Mesothelial cell of epicardium (in vitro differentiated cells): Measurements from ENCODE around the gene GON4L. TPM values are rescaled to one million over a fixed set of nuclear protein-coding genes. Genes with fewer than 3 reads are reported as not detected.
A peak's percentile ranks its signal among the peaks of the same experiment; 100 is the strongest.
"Not testable (repeated sequence)": the region's sequence is repeated elsewhere in the genome, so short reads cannot be mapped to it uniquely, and the experiment has no call there.

Experiments
- DNase-seq, 2 experiments: peaks; one replicate each; pipeline ENCODE4 v3.0.0; 2021; ENCODE audit warnings: low spot score in 2 of 2; ENCODE audit not compliant: unreplicated experiment in 2 of 2
- H3K27ac Mint-ChIP-seq: 2 replicates; pipeline ENCODE4 v1.8.0; 2021; ENCODE audit warnings: mixed read lengths
- H3K27me3 Mint-ChIP-seq: 2 replicates; pipeline ENCODE4 v1.8.0; 2021; ENCODE audit warnings: low read depth, mixed read lengths
- H3K36me3 Mint-ChIP-seq: 2 replicates; pipeline ENCODE4 v1.8.0; 2021; ENCODE audit warnings: mixed read lengths
- H3K4me1 Mint-ChIP-seq: 2 replicates; pipeline ENCODE4 v1.8.0; 2021; ENCODE audit warnings: mixed read lengths
- H3K4me3 Mint-ChIP-seq: 2 replicates; pipeline ENCODE4 v1.8.0; 2021; ENCODE audit warnings: mild to moderate bottlenecking, moderate library complexity, mixed read lengths
- H3K9me3 Mint-ChIP-seq: 2 replicates; pipeline ENCODE4 v1.8.0; 2021; ENCODE audit warnings: mixed read lengths
- total RNA-seq: library from RNA; stranded (reverse); gene quantifications from 3 replicates; pipeline ENCODE4 v1.2.1, GENCODE V29; 2021
- TF ChIP-seq, protein P1 (sequence below): fragments of 200-600 bp; sonication (generic); IDR thresholded peaks from one replicate; pipeline ENCODE4 v1.5.0; 2021; ENCODE audit warnings: antibody characterized with exemption; ENCODE audit not compliant: unreplicated experiment

The GON4L gene
- total RNA-seq, 1 donor from 2014 or later = 70.1 TPM

- Mint-ChIP-seq H3K9me3 (no peaks in the 10 kb centered on the region), H3K27me3 (no peaks in the 10 kb centered on the region), H3K4me3 (no peak overlapping the region), H3K27ac (no peak overlapping the region), H3K36me3 (peaks cover 17% of the 10 kb centered on the region), H3K4me1 (peaks cover 3% of the 10 kb centered on the region)
- TF ChIP-seq, protein P1, sequence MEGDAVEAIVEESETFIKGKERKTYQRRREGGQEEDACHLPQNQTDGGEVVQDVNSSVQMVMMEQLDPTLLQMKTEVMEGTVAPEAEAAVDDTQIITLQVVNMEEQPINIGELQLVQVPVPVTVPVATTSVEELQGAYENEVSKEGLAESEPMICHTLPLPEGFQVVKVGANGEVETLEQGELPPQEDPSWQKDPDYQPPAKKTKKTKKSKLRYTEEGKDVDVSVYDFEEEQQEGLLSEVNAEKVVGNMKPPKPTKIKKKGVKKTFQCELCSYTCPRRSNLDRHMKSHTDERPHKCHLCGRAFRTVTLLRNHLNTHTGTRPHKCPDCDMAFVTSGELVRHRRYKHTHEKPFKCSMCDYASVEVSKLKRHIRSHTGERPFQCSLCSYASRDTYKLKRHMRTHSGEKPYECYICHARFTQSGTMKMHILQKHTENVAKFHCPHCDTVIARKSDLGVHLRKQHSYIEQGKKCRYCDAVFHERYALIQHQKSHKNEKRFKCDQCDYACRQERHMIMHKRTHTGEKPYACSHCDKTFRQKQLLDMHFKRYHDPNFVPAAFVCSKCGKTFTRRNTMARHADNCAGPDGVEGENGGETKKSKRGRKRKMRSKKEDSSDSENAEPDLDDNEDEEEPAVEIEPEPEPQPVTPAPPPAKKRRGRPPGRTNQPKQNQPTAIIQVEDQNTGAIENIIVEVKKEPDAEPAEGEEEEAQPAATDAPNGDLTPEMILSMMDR = no peak
- no peak for DNase-seq
Measured at GRCh38 chr1:155898888-155899287, 41.9 kb upstream of the GON4L start.

DNA sequence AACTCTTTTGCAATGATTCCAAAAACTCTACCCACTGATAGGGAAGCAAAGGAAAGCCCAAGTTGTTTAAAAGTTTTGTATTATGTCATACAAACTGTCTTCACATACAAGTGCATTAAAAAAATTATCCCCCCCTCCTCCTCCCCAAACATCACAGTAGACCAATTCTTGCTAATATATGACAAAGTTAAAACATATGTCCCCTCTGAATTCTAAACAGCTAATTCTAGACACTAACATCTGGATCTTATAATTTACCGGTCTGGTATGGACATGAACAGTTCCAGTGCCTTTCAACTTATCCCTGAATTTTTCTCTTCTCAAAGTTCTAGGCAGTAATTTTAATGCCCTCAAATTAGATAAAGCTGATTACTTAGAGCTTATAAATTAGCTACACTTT is 40.7 kb upstream of the GON4L start:
- peaks cover 17% of the 10 kb centered on the region for H3K36me3 Mint-ChIP-seq
- no peaks in the 10 kb centered on the region for H3K27me3 Mint-ChIP-seq
- no peak overlapping the region for H3K4me3 Mint-ChIP-seq
- no peak for DNase-seq
- peaks cover 14% of the 10 kb centered on the region for H3K4me1 Mint-ChIP-seq
- no peaks in the 10 kb centered on the region for H3K9me3 Mint-ChIP-seq
- TF ChIP-seq, protein P1 = no peak
- H3K27ac Mint-ChIP-seq = peak overlapping the region; percentile 23

- not testable (repeated sequence) for H3K9me3 Mint-ChIP-seq, DNase-seq, H3K4me3 Mint-ChIP-seq, H3K27ac Mint-ChIP-seq, H3K27me3 Mint-ChIP-seq
- Mint-ChIP-seq H3K4me1 (peaks cover 17% of the 10 kb centered on the region), H3K36me3 (peaks cover 15% of the 10 kb centered on the region)
Measured at GRCh38 chr1:155896476-155896875, 39.5 kb upstream of the GON4L start.

- not testable (repeated sequence) for H3K9me3 Mint-ChIP-seq, H3K27ac Mint-ChIP-seq, H3K27me3 Mint-ChIP-seq, H3K4me3 Mint-ChIP-seq, DNase-seq
- Mint-ChIP-seq H3K36me3 (peaks cover 15% of the 10 kb centered on the region), H3K4me1 (peaks cover 17% of the 10 kb centered on the region)
Measured at GRCh38 chr1:155895617-155896016, 38.6 kb upstream of the GON4L start.

DNA sequence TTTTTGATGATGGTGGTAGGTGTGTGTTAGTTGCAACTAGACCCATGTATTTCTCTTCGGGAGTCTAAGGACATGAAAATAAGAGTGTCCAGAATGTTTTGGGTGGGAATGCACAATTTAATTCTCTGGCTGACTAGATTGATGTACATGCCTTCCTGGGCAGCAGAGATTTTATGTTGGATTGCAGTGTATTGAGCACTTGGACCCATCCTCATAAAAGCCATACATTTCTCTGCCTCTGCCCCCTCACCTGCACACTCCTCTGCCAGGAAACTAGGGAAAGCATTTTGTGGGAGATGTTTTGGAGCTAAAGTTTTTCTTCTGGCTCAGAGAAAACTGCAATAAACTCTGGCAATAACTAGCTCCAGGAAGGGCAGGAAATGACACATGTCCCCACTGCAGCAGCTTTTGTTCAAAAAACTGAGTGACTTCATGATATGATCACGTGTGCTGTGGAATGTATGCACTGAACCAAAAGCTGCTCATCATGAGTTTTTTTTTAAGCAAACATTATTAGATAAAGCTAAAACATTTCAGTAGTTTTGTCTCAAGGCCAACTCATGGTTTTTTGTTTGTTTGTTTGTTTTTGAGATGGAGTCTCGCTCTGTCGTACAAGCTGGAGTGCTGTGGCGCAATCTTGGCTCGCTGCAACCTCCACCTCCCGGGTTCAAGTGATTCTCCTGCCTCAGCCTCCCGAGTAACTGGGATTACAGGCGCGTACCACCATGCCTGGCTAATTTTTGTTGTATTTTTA is 36.6 kb upstream of the GON4L start:
- Mint-ChIP-seq H3K36me3 (peaks cover 7% of the 10 kb centered on the region), H3K9me3 (no peaks in the 10 kb centered on the region), H3K27ac (peak overlapping the region; percentile 23), H3K4me3 (no peak overlapping the region), H3K4me1 (peaks cover 14% of the 10 kb centered on the region), H3K27me3 (no peaks in the 10 kb centered on the region)
- TF ChIP-seq, protein P1 = no peak
- no peak for DNase-seq

DNA sequence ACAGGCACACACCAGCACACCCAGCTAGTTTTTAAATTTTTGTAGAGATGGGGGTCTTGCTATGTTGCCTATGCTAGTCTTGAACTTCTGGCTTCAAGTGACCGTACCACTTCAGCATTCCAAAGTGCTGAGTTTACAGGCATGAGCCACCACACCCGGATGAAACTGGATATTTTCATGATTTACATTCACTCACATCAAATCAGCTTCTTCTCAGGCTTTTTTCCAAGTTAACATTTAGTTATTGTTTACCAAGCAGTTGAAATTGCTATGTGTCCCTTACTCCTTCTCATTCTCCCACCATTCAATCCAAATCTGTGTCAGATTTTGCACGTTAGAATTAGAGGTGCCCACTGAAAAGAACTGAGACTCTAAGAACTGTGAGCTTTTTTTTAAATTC is 35.8 kb upstream of the GON4L start:
- Mint-ChIP-seq H3K4me3 (no peak overlapping the region), H3K27ac (peak overlapping the region; percentile 23), H3K36me3 (peaks cover 5% of the 10 kb centered on the region)

More for the DNA sequence above, 35.8 kb upstream of the GON4L start:
- TF ChIP-seq, protein P1 = no peak
- no peak for DNase-seq
- no peaks in the 10 kb centered on the region for H3K27me3 Mint-ChIP-seq
- peaks cover 14% of the 10 kb centered on the region for H3K4me1 Mint-ChIP-seq
- no peaks in the 10 kb centered on the region for H3K9me3 Mint-ChIP-seq
